ENCODE results near the gene MAVS. TPM values are rescaled to one million over a fixed set of nuclear protein-coding genes. Genes with fewer than 3 reads are reported as not detected.

MAVS gene
- total RNA-seq, 1 donor from 2014 or later = 22.2 TPM

- no peak for TF ChIP-seq CTCF (conservative IDR thresholded peaks at IDR 0.05; ENCODE audit: low read depth, low read length)
- DNase-seq (ENCODE audit: low read depth) = no peak
- no peak overlapping the region for H3K4me3 ChIP-seq (ENCODE audit: low read depth, low read length)
Observed at GRCh38 chr20:3814928-3815495, 31.6 kb upstream of the MAVS start.

- no peak for TF ChIP-seq CTCF (conservative IDR thresholded peaks at IDR 0.05; ENCODE audit: low read depth, low read length)
- no peak overlapping the region for H3K4me3 ChIP-seq (ENCODE audit: low read depth, low read length)
- DNase-seq (ENCODE audit: low read depth) = no peak
Observed at GRCh38 chr20:3815703-3816315, 30.8 kb upstream of the MAVS start.

GRCh38 chr20:3818155-3819151, 28.2 kb upstream of the MAVS start:
- H3K4me3 ChIP-seq (ENCODE audit: low read depth, low read length) = no peak overlapping the region
- no peak for DNase-seq (ENCODE audit: low read depth)

GRCh38 chr20:3819411-3820047, 27.1 kb upstream of the MAVS start:
- peak overlapping the region; percentile 74 for H3K4me3 ChIP-seq (ENCODE audit: low read depth, low read length)
- TF ChIP-seq CTCF (conservative IDR thresholded peaks at IDR 0.05; ENCODE audit: low read depth, low read length) = no peak
- DNase-seq (ENCODE audit: low read depth) = no peak

More at GRCh38 chr20:3818155-3819151, 28.2 kb upstream of the MAVS start:
- peak; percentile 85 for TF ChIP-seq CTCF (conservative IDR thresholded peaks at IDR 0.05; ENCODE audit: low read depth, low read length)

GRCh38 chr20:3820048-3820900, 26.4 kb upstream of the MAVS start, which contains the start of gene AP5S1:
Gene AP5S1 (plus strand): TSS chr20:3820547. CDS start chr20:3822118, 1,571 bp downstream.
- TF ChIP-seq CTCF (conservative IDR thresholded peaks at IDR 0.05; ENCODE audit: low read depth, low read length) = peak; percentile 87
- no peak for DNase-seq (ENCODE audit: low read depth)
- peak within 1 kb of the TSS; percentile 74 for H3K4me3 ChIP-seq (ENCODE audit: low read depth, low read length)
